Measurements from ENCODE around the gene RNF223.
A peak's percentile ranks its signal among the peaks of the same experiment; 100 is the strongest.
"Not testable (repeated sequence)": the region's sequence is repeated elsewhere in the genome, so short reads cannot be mapped to it uniquely, and the experiment has no call there.

RNF223 gene

GRCh38 chr1:1087351-1088028 is 13.4 kb upstream of the RNF223 start:
- no peak for DNase-seq (ENCODE audit: low read depth)

DNA sequence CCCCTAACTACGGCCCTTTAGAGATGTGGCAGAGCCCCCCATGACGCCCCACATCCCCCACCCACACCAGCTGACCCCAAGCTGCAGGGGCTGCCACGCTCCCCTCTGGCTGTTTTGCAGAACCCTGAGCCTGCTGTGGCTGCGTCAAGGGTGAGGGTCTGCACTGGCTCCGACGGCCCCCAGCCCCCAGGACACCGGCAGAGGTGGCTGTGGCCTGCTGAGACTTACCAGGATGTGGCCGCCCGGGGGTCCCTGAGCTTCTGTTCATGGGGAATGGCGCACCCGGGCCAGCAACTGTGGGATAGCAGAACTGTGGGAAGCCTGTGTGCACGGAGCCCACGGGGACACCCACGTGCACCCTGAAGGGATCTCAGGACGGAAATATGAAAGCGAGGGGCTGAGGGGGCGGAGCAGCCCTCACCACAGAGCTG is 12.8 kb upstream of the RNF223 start:
- DNase-seq (ENCODE audit: low read depth) = no peak

DNA sequence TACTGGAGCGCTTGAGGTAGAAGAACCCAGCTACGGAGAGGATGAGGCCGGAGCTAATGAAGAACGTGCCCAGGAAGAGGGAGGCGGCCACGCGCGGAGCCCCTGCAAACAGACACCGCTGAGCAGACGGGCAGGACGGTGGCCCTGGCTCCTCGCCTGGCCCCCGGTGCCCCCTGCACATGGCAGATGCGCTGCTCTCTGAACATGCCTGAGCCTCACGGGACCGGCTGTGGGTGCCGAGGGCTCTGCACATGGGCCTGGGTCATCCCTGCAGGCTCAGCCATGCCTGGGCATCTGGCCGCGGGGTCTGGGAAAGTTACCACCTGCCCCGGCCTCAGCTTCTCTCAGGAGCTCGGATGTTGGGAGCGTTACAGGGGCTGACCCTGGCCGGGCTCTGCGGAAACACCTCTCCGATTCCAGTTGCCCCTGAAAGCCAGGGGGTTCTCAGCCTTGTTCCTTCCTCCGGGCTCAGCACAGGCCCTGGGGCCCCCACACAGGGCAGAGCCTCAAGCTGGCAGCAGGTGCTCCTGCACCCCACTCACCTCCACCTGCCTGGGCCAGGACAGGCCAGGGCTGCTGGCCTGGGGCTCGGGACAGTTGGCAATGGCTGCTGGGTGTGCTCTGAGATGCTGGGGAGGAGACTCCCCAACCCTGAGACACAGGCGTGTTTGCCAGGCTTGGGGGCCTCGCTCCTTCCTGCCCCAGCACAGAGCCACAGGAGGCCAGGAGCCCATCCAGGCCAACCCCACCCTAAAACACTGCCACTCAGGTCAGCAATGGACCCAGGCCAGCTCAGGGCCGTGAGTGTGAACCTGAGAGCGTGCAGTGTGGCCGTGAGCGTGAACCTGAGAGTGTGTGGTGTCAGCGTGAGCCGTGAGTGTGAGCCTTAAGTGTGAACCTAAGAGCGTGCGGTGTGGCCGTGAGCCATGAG is 12.1 kb upstream of the RNF223 start:
- no peak for DNase-seq (ENCODE audit: low read depth)

- no peak for DNase-seq (ENCODE audit: low read depth)
Measured at GRCh38 chr1:1085171-1085841, 11.2 kb upstream of the RNF223 start.

DNA sequence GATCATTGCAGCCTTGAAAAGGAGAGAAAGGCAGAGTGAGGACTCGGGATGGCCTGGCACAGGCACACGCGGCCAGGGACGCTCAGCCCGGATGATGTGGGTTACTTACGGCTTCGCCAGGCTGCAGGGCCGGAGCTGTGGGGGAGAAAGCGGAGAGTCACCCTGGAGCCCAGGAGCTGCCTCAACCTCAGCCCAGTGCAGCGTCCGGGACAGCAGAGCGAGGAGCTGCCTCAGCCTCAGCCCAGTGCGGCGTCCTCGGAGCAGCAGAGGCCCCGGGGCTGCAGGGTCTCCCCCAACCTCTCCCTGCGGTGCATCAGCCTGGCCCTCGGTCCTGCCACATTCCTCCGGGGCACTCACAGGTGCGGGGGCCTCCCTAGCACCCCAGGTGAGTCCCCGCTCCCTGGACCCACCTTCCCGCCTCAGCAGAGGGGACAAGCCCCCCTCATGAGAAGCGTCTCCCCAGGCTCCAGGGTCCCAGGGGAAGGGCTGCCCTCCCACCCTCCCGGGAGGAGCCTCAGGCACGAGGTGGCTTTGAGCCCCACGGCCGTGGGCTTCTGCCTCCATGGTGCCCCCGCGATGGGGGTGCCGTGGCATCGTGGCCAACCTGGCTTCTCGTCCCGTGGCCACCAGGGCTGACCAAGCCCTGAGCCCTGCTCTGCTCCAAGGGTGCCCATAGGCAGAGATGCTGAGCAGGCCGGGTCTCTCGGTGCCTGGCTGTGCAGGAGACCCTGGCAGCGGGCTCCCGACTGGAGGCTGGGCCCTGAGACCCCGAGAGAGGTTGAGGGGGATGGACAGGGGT is 10.5 kb upstream of the RNF223 start:
- DNase-seq (ENCODE audit: low read depth) = no peak

- DNase-seq (ENCODE audit: low read depth) = no peak
Measured at GRCh38 chr1:1083416-1084371, 9.6 kb upstream of the RNF223 start.

- no peak for DNase-seq (ENCODE audit: low read depth)
Measured at GRCh38 chr1:1082776-1083415, 8.8 kb upstream of the RNF223 start.

- DNase-seq (ENCODE audit: low read depth) = no peak
Measured at GRCh38 chr1:1082239-1082775, 8.2 kb upstream of the RNF223 start.

- no peak for DNase-seq (ENCODE audit: low read depth)
Measured at GRCh38 chr1:1081311-1082238, 7.5 kb upstream of the RNF223 start.

GRCh38 chr1:1080951-1081310 is 6.8 kb upstream of the RNF223 start:
- DNase-seq (ENCODE audit: low read depth) = no peak

GRCh38 chr1:1080122-1080757 is 6.1 kb upstream of the RNF223 start:
- DNase-seq (ENCODE audit: low read depth) = no peak

DNA sequence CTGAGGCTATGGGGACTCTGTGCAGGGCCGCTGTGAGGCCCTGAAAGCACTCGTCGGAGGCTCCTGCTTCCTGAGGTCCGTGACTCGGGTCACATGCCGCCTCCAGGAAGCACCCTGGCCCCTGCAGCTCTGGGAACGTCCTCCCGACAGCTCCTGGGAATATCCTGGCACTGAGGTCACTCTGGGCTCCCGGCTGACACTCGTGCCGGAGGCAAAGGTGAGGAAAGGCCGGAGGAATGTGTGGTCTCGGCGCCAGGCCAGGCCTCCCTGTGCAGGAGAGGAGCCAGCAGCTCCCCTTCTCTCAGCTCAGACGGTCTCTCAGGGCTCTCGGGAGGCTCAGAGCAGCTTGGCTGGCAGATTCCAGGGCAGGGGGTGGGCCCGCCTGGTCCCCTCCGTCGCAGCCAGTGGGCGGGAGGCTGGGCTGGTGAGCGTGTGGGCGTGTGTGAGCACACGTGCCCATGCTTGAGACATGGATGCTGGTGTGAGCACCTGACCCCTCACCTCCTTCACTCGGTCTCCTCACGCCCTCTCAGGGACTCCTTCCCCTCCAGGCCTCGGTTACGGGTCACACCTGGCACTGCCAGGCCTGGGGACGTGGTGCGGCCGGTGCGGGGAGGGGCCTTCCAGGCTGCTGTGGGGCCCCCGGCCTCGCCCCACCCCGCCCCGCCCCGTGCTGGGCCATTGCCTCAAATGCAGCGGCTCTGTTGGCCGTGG is 5.5 kb upstream of the RNF223 start:
- peak; percentile 33 for DNase-seq (ENCODE audit: low read depth)

GRCh38 chr1:1077396-1077795 is 3.3 kb upstream of the RNF223 start:
- not testable (repeated sequence) for DNase-seq (ENCODE audit: low read depth)

GRCh38 chr1:1075148-1075935 is 1.2 kb upstream of the RNF223 start:
- DNase-seq (ENCODE audit: low read depth) = no peak

DNA sequence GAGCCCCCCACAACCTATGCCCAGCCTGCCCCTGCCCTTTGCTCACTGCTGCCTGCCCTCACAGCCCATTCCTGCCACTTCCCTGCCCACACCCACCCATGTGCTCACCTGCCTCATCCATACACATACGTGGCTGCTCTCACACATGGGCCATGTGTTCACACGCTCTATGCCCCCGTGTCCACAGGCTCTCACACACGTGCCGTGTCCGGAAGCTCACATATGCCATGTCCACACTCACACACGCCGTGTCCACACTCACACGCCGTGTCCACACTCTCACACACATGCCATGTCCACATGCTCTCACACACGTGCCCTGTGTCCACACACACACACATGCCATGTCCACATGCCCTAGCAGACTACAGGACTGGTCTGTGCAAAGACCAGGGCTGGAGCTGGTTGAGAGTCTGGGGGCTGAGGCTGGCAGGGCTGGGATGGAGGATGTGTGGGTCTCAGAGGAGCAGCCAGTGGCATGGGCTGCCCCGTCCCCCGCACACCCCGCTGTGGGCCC is 583 bp upstream of the RNF223 start:
- no peak for DNase-seq (ENCODE audit: low read depth)

GRCh38 chr1:1072849-1073742 is 1.0 kb downstream of the RNF223 start:
- no peak for DNase-seq (ENCODE audit: low read depth)
